Measurements from ENCODE around the gene SUPT3H.

- TF ChIP-seq CTCF (IDR thresholded peaks at IDR 0.05) (no peak), POLR2A (IDR thresholded peaks at IDR 0.05) (no peak)
These were observed 239.0 kb downstream of the SUPT3H start for GRCh38 chr6:45138765-45139164.

Measured in ovary (tissue), 3 donors.